NCI-H748 treated with DMSO at 0.1 percent for 48 hours (cell line): ENCODE measurements around the gene RAB11FIP4.

ENCODE experiments used
- DNase-seq: peaks from one replicate; lab custom pipeline; 2025; lab: John Stamatoyannopoulos, UW

The RAB11FIP4 gene

GRCh38 chr17:31499771-31500554 lies 108.5 kb downstream of the RAB11FIP4 start:
- DNase-seq: no peak

DNA sequence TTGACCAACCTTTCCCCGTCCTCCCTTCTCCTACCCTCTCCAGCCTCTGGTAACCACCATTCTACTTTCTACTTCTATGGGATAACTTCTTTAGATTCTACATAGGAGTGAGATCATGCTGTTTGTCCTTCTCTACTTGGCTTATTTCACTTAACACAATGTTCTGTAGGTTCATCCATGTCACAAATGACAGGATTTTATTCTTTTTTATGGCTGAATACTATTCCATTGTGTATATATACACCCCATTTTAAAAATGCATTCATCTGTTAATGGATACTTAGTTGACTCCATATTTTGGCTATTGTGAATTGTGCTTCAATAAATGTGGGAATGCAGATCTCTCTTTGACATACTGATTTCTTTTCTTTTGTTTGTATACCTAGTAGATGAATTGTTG lies 115.0 kb downstream of the RAB11FIP4 start:
- DNase-seq: no peak

DNA sequence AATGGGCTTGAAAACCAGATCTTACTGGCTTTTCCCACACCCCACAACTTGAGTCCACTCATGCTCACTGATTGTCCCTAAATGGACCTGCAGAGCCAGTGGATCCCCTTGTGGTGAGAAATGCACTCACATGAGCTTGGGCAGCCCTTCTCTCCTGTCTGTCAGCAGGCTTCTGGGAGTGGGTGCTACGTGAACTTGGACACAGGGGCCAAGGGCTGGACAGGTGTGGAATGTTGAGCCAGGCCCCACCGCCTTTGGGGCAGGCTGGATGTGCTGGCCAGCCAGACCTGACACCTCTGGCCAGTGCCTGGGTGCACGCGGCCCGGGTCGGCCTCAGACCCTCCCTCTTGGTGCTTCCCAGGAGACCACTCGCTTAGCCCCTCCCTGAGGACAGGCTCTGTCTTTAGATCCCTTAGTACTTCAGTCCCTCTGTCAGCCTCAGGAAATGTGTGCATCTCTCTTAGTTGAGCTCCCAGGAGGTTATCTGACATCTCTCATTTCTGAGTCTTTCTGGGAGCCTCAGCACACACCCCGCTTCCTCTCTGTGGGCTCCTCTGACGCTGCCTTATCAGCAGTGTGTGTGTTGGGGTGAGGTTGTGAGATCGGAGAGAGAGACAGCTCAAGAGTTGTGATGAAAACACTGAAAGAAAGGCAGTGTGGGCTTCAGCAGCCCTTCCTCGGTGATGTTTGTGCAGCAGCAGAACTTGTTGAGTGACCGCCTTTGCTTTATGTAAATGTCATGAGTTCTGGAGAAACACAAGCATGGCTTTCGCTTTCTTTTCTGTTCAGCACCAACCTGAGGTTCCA lies 117.0 kb downstream of the RAB11FIP4 start:
- no peak for DNase-seq

DNA sequence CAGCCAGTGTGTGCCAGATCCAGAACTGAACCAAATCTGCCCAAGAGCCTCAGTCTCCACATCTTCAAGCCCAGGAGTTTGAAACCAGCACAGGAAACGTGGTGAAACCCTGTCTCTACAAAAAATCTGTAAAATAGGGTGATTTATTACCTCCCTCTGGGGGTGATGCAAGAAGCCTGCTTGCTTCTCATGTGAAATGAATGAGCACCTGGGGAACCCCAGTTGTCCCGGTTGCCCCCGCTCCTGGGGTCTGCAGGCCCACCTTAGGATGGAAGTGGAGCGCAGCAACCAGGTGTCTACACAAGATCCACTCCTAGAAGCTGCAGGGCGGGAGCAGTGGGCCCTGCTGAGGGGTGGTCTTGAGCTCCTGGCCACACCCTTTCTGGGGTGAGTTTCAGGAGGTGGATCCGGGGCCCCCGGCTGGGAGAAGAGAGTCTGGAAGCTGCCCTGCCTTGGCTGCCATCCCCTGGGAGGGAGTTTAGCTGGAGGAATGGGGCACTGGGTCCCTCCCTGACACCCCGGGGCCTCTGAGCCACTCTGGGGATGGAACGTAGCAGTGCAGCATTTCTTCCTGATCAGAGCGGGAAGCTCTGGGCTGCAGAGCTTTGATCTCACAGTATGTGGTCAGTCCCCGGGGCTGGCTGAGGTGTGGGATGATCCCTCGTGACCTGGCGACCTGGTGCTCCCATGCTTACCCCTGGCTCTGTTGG lies 117.8 kb downstream of the RAB11FIP4 start:
- DNase-seq: no peak

- no peak for DNase-seq
Measured at GRCh38 chr17:31509805-31510177, 118.3 kb downstream of the RAB11FIP4 start.

- no peak for DNase-seq
Measured at GRCh38 chr17:31510308-31511194, 119.1 kb downstream of the RAB11FIP4 start.

DNA sequence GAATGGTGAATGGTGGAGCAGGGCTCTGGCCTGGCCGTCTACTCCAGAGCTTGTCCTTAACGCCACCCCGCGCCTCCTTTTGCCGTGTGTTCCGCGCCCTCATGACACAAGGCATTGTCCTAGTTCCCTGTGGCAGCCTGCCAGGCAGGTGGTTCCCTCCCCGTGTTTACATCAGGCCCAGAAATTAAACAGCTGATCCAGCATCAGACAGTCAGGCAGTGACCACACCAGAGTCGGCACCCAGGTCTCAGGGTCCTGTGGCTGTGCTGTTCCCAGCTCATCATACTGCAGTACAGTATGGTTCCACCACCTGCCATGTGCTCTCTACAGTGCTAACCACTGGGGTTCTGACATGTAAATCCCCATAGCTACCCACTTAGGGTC lies 119.7 kb downstream of the RAB11FIP4 start:
- peak; percentile 37 for DNase-seq

- no peak for DNase-seq
Measured at GRCh38 chr17:31511580-31511979, 120.1 kb downstream of the RAB11FIP4 start.

DNA sequence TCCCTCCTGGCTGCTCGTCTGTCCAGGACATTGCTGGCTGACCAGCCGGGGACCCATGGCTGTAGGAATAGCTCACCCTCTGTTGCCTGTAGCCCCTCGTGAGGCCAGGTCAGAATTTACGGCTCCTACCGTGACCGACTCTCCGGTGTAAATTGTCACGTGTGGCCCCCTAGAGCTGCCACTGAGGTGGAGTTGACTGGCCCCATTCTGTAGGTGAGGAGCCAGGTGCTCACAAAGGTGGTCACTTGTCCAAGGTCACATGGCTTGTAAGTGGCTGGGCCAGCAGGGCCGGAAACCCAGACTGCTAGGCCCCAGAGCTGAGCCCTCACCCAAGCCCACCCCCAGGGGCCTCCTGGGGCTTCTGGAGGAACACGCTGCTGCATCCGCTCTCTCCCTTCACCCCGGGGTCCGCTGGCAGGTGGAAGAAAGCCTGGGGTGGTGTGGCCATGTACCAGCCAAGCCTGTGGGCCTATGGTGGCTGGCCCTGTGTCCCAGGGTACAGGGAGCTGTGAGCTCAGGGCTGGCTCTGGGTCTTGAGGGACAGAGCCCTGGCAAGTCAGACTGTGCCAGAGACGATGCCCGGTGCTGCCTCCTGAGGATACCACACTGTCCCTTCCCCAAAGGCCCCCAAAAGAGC lies 120.7 kb downstream of the RAB11FIP4 start:
- DNase-seq: no peak

- no peak for DNase-seq
Measured at GRCh38 chr17:31512796-31513195, 121.3 kb downstream of the RAB11FIP4 start.

- DNase-seq: no peak
Measured at GRCh38 chr17:31513731-31514427, 122.4 kb downstream of the RAB11FIP4 start.

GRCh38 chr17:31515267-31515666 lies 123.8 kb downstream of the RAB11FIP4 start:
- no peak for DNase-seq

DNA sequence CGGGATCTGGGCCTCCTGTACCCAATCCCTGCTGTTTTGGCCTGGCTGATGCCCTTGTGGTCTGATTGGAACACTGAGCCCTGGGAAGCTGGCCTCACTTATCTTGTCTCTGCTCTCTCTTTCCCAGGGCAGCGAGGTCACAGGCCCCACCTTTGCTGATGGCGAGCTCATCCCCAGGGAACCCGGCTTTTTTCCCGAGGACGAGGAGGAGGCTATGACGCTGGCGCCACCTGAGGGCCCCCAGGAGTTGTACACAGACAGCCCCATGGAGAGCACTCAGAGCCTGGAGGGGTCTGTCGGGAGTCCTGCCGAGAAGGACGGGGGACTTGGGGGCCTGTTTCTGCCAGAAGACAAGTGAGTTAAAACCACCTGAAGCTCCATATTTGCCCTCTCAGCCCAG lies 126.0 kb downstream of the RAB11FIP4 start:
- DNase-seq: no peak

- DNase-seq: no peak
Measured at GRCh38 chr17:31518478-31518877, 127.0 kb downstream of the RAB11FIP4 start.

- no peak for DNase-seq
Measured at GRCh38 chr17:31521632-31522283, 130.3 kb downstream of the RAB11FIP4 start.

GRCh38 chr17:31522284-31522931 lies 130.9 kb downstream of the RAB11FIP4 start:
- DNase-seq: no peak

DNA sequence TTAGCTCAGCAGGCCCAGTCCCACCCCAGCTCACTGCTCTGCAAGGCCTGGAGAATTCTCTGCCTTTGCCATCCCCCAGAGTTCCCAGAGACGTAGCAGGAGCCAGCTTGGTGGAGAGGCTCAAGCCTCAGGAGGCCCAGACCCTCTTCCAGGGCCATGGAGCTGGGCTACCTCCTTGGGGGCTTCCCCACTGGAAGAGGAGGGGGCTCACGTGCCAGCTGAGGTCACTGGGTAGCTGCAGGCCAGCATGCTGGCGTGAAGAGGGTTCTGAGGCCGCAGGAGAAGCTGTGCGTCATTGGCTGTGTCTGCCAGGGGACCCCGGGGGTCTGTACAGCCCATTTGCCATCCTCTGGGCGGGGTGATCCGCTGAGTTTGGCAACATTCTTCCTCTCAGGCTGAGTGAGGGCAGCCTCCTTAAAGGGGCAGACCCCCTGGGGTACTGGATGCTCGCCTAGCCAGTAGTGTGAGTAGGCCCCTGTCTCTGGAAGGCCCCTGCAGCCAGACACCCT lies 131.6 kb downstream of the RAB11FIP4 start:
- no peak for DNase-seq

DNA sequence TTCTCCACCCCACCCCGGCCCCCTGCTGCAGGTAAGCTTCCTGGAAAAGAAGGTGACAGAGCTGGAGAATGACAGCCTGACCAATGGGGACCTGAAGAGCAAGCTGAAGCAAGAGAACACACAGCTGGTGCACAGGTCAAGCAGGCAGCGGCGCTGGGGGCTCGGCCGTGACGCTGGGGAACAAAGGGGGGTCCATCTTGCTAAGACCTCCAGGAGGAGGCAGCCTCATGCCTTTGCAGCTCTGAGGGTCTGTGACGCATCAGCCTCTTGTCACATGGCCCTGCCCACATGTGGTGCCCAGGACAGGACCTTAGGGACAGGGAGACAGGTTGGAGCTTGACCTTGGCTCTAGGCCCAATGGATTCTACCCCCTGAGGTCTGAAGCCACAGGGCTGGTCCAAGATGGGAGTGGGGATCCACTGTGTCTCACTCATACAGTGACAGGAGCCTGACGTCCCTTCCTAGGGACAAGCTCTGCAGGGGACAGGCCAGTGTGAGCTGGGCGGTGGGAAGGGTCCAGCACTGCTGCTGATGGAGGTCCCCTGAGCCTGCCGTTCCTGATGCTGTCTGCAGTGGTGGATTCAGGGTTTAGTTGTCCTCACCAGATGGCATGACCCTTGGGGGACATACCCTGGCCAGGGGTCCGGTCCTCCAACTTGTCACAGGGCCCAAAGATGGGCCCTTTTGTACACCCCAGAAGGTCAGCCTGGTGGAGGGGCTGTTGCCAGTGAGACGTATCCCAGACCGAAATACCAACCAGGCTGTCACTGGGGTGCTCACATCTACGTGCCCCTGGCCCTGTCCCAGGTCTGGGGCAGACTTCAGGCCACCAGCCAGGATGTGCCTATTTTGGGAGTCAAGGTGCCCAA lies 132.6 kb downstream of the RAB11FIP4 start:
- DNase-seq: no peak
